ENCODE data around the gene CCZ1. TPM values are rescaled to one million over a fixed set of nuclear protein-coding genes. Genes with fewer than 3 reads are reported as not detected.
"Not testable (repeated sequence)": the region's sequence is repeated elsewhere in the genome, so short reads cannot be mapped to it uniquely, and the experiment has no call there.

Gene CCZ1
- total and polyA plus RNA-seq, 2 donors, result 46.4 to 63.6 TPM

- 98% methylated on average over 9 of the region's 9 CpGs for WGBS
- no peak overlapping the region for H3K4me3 ChIP-seq (ENCODE audit: low read length in 2 of 2)
- no peak for DNase-seq (ENCODE audit: low read depth in 6 of 9, low spot score in 9 of 9)
- no peaks in the 10 kb centered on the region for H3K9me3 ChIP-seq (ENCODE audit: control insufficient read depth in 2 of 2, insufficient read depth in 1 of 2, low read length in 1 of 2)
- H3K27me3 ChIP-seq (ENCODE audit: control insufficient read depth in 2 of 2, insufficient read depth in 1 of 2, low read length in 1 of 2), result no peaks in the 10 kb centered on the region
- H3K36me3 ChIP-seq (ENCODE audit: control insufficient read depth in 2 of 2, insufficient read depth in 2 of 2, low read length in 1 of 2), result no peaks in the 10 kb centered on the region
- no peak overlapping the region for H3K27ac ChIP-seq (ENCODE audit: low read depth in 1 of 2, low read length in 1 of 2)
- no peaks in the 10 kb centered on the region for H3K4me1 ChIP-seq (ENCODE audit: control insufficient read depth in 2 of 2, insufficient read depth in 2 of 2, low read length in 2 of 2)
Observed at GRCh38 chr7:5892498-5892897, 6.0 kb upstream of the CCZ1 start.

- H3K9me3 ChIP-seq (ENCODE audit: control insufficient read depth in 2 of 2, insufficient read depth in 1 of 2, low read length in 1 of 2); H3K27me3 ChIP-seq (ENCODE audit: control insufficient read depth in 2 of 2, insufficient read depth in 1 of 2, low read length in 1 of 2); DNase-seq (ENCODE audit: low read depth in 6 of 9, low spot score in 9 of 9); H3K36me3 ChIP-seq (ENCODE audit: control insufficient read depth in 2 of 2, insufficient read depth in 2 of 2, low read length in 1 of 2); H3K27ac ChIP-seq (ENCODE audit: low read depth in 1 of 2, low read length in 1 of 2); H3K4me3 ChIP-seq (ENCODE audit: low read length in 2 of 2); H3K4me1 ChIP-seq (ENCODE audit: control insufficient read depth in 2 of 2, insufficient read depth in 2 of 2, low read length in 2 of 2): not testable (repeated sequence)
- WGBS, result 78% methylated on average over 13 of the region's 13 CpGs
Observed at GRCh38 chr7:5897369-5897919, 1.1 kb upstream of the CCZ1 start.

GRCh38 chr7:5903002-5903401, 4.5 kb downstream of the CCZ1 start:
- not testable (repeated sequence) for H3K4me1 ChIP-seq (ENCODE audit: control insufficient read depth in 2 of 2, insufficient read depth in 2 of 2, low read length in 2 of 2); H3K27ac ChIP-seq (ENCODE audit: low read depth in 1 of 2, low read length in 1 of 2); H3K27me3 ChIP-seq (ENCODE audit: control insufficient read depth in 2 of 2, insufficient read depth in 1 of 2, low read length in 1 of 2); H3K4me3 ChIP-seq (ENCODE audit: low read length in 2 of 2); H3K9me3 ChIP-seq (ENCODE audit: control insufficient read depth in 2 of 2, insufficient read depth in 1 of 2, low read length in 1 of 2); DNase-seq (ENCODE audit: low read depth in 6 of 9, low spot score in 9 of 9)
- WGBS, result 97% methylated on average over 6 of the region's 6 CpGs
- H3K36me3 ChIP-seq (ENCODE audit: control insufficient read depth in 2 of 2, insufficient read depth in 2 of 2, low read length in 1 of 2), result peaks cover 6 to 15% of the 10 kb centered on the region in 2 donors

GRCh38 chr7:5904726-5905125, 6.2 kb downstream of the CCZ1 start:
- 98% methylated on average over 5 of the region's 5 CpGs for WGBS
- not testable (repeated sequence) for H3K27ac ChIP-seq (ENCODE audit: low read depth in 1 of 2, low read length in 1 of 2); DNase-seq (ENCODE audit: low read depth in 6 of 9, low spot score in 9 of 9); H3K4me3 ChIP-seq (ENCODE audit: low read length in 2 of 2); H3K4me1 ChIP-seq (ENCODE audit: control insufficient read depth in 2 of 2, insufficient read depth in 2 of 2, low read length in 2 of 2); H3K27me3 ChIP-seq (ENCODE audit: control insufficient read depth in 2 of 2, insufficient read depth in 1 of 2, low read length in 1 of 2); H3K9me3 ChIP-seq (ENCODE audit: control insufficient read depth in 2 of 2, insufficient read depth in 1 of 2, low read length in 1 of 2)
- peaks cover 6 to 15% of the 10 kb centered on the region in 2 donors for H3K36me3 ChIP-seq (ENCODE audit: control insufficient read depth in 2 of 2, insufficient read depth in 2 of 2, low read length in 1 of 2)

GRCh38 chr7:5908835-5909234, 10.3 kb downstream of the CCZ1 start:
- 96% methylated on average over 6 of the region's 6 CpGs for WGBS
- not testable (repeated sequence) for DNase-seq (ENCODE audit: low read depth in 6 of 9, low spot score in 9 of 9); H3K9me3 ChIP-seq (ENCODE audit: control insufficient read depth in 2 of 2, insufficient read depth in 1 of 2, low read length in 1 of 2); H3K4me1 ChIP-seq (ENCODE audit: control insufficient read depth in 2 of 2, insufficient read depth in 2 of 2, low read length in 2 of 2); H3K4me3 ChIP-seq (ENCODE audit: low read length in 2 of 2); H3K27ac ChIP-seq (ENCODE audit: low read depth in 1 of 2, low read length in 1 of 2); H3K27me3 ChIP-seq (ENCODE audit: control insufficient read depth in 2 of 2, insufficient read depth in 1 of 2, low read length in 1 of 2)
- peaks cover 19 to 27% of the 10 kb centered on the region in 2 donors for H3K36me3 ChIP-seq (ENCODE audit: control insufficient read depth in 2 of 2, insufficient read depth in 2 of 2, low read length in 1 of 2)

- 79% methylated on average over 4 of the region's 6 CpGs for WGBS
- not testable (repeated sequence) for H3K27ac ChIP-seq (ENCODE audit: low read depth in 1 of 2, low read length in 1 of 2)
Observed at GRCh38 chr7:5916529-5916928, 18.0 kb downstream of the CCZ1 start.

GRCh38 chr7:5924180-5924579, 25.6 kb downstream of the CCZ1 start:
- not testable (repeated sequence) for H3K4me3 ChIP-seq (ENCODE audit: low read length in 2 of 2); DNase-seq (ENCODE audit: low read depth in 6 of 9, low spot score in 9 of 9); H3K4me1 ChIP-seq (ENCODE audit: control insufficient read depth in 2 of 2, insufficient read depth in 2 of 2, low read length in 2 of 2); H3K9me3 ChIP-seq (ENCODE audit: control insufficient read depth in 2 of 2, insufficient read depth in 1 of 2, low read length in 1 of 2); H3K27me3 ChIP-seq (ENCODE audit: control insufficient read depth in 2 of 2, insufficient read depth in 1 of 2, low read length in 1 of 2); H3K36me3 ChIP-seq (ENCODE audit: control insufficient read depth in 2 of 2, insufficient read depth in 2 of 2, low read length in 1 of 2); H3K27ac ChIP-seq (ENCODE audit: low read depth in 1 of 2, low read length in 1 of 2)
- 88% methylated on average over 1 of the region's 2 CpGs for WGBS

More at GRCh38 chr7:5916529-5916928, 18.0 kb downstream of the CCZ1 start:
- H3K27me3 ChIP-seq (ENCODE audit: control insufficient read depth in 2 of 2, insufficient read depth in 1 of 2, low read length in 1 of 2); H3K9me3 ChIP-seq (ENCODE audit: control insufficient read depth in 2 of 2, insufficient read depth in 1 of 2, low read length in 1 of 2); H3K36me3 ChIP-seq (ENCODE audit: control insufficient read depth in 2 of 2, insufficient read depth in 2 of 2, low read length in 1 of 2); DNase-seq (ENCODE audit: low read depth in 6 of 9, low spot score in 9 of 9); H3K4me3 ChIP-seq (ENCODE audit: low read length in 2 of 2); H3K4me1 ChIP-seq (ENCODE audit: control insufficient read depth in 2 of 2, insufficient read depth in 2 of 2, low read length in 2 of 2): not testable (repeated sequence)

GRCh38 chr7:5924630-5925029, 26.1 kb downstream of the CCZ1 start:
- not testable (repeated sequence) for H3K4me3 ChIP-seq (ENCODE audit: low read length in 2 of 2); H3K36me3 ChIP-seq (ENCODE audit: control insufficient read depth in 2 of 2, insufficient read depth in 2 of 2, low read length in 1 of 2)

GRCh38 chr7:5926263-5926870, 27.8 kb downstream of the CCZ1 start:
- not testable (repeated sequence) for DNase-seq (ENCODE audit: low read depth in 6 of 9, low spot score in 9 of 9); H3K4me3 ChIP-seq (ENCODE audit: low read length in 2 of 2); H3K27ac ChIP-seq (ENCODE audit: low read depth in 1 of 2, low read length in 1 of 2); H3K9me3 ChIP-seq (ENCODE audit: control insufficient read depth in 2 of 2, insufficient read depth in 1 of 2, low read length in 1 of 2); H3K27me3 ChIP-seq (ENCODE audit: control insufficient read depth in 2 of 2, insufficient read depth in 1 of 2, low read length in 1 of 2); H3K4me1 ChIP-seq (ENCODE audit: control insufficient read depth in 2 of 2, insufficient read depth in 2 of 2, low read length in 2 of 2); H3K36me3 ChIP-seq (ENCODE audit: control insufficient read depth in 2 of 2, insufficient read depth in 2 of 2, low read length in 1 of 2)
- WGBS, result 100% methylated on average over 2 of the region's 13 CpGs

More at GRCh38 chr7:5924630-5925029, 26.1 kb downstream of the CCZ1 start:
- H3K27me3 ChIP-seq (ENCODE audit: control insufficient read depth in 2 of 2, insufficient read depth in 1 of 2, low read length in 1 of 2); H3K27ac ChIP-seq (ENCODE audit: low read depth in 1 of 2, low read length in 1 of 2); DNase-seq (ENCODE audit: low read depth in 6 of 9, low spot score in 9 of 9); H3K9me3 ChIP-seq (ENCODE audit: control insufficient read depth in 2 of 2, insufficient read depth in 1 of 2, low read length in 1 of 2); H3K4me1 ChIP-seq (ENCODE audit: control insufficient read depth in 2 of 2, insufficient read depth in 2 of 2, low read length in 2 of 2): not testable (repeated sequence)
- WGBS, result 100% methylated on average over 1 of the region's 12 CpGs
